Uterus (tissue), 2 donors: Measurements from ENCODE around the gene AUTS2.

Experiments
- POLR2A ChIP-seq, 2 donors: fragments of 450-650 bp; IDR thresholded peaks; one replicate each; pipeline ENCODE4 v1.6.1; 2016; ENCODE audit warnings: antibody characterized with exemption in 2 of 2, mild to moderate bottlenecking in 1 of 2, moderate library complexity in 1 of 2
- TF ChIP-seq, protein P1 (sequence below), 4 experiments: fragments of 200-600 bp in 2 of 4; fragments of 450-650 bp in 2 of 4; sonication (generic) in 2 of 4; IDR thresholded peaks; one replicate each; pipeline ENCODE4 v1.5.1; 2016 to 2019; ENCODE audit warnings: antibody characterized with exemption in 4 of 4, mild to moderate bottlenecking in 2 of 4, moderate library complexity in 1 of 4

DNA sequence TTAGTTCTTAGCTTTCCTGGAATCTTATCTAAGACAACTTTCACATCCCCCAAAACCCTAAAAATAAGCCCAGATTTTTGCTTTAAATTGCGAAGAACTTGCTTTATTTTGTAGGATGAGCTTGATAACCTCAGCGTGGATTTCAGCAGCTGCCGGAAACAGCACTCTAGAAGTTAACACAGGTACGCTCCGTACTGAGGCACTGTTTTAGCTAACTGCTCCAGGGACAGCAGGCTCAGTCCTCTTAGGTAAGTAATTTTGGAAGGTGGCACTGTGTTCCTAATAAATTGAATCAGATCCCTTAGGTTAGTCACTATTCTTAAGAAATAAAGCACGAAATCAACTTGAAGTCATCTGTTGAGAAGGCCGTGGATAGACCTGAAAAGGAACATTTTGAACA lies 2.2 kb upstream of the AUTS2 start:
- TF ChIP-seq, protein P1, sequence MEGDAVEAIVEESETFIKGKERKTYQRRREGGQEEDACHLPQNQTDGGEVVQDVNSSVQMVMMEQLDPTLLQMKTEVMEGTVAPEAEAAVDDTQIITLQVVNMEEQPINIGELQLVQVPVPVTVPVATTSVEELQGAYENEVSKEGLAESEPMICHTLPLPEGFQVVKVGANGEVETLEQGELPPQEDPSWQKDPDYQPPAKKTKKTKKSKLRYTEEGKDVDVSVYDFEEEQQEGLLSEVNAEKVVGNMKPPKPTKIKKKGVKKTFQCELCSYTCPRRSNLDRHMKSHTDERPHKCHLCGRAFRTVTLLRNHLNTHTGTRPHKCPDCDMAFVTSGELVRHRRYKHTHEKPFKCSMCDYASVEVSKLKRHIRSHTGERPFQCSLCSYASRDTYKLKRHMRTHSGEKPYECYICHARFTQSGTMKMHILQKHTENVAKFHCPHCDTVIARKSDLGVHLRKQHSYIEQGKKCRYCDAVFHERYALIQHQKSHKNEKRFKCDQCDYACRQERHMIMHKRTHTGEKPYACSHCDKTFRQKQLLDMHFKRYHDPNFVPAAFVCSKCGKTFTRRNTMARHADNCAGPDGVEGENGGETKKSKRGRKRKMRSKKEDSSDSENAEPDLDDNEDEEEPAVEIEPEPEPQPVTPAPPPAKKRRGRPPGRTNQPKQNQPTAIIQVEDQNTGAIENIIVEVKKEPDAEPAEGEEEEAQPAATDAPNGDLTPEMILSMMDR (IDR thresholded peaks at IDR 0.05) = no peak
- no peak for TF ChIP-seq POLR2A (IDR thresholded peaks at IDR 0.05)
